ENCODE measurements around the gene FGD3.
"Not testable (repeated sequence)": the region's sequence is repeated elsewhere in the genome, so short reads cannot be mapped to it uniquely, and the experiment has no call there.

The FGD3 gene, protein sequence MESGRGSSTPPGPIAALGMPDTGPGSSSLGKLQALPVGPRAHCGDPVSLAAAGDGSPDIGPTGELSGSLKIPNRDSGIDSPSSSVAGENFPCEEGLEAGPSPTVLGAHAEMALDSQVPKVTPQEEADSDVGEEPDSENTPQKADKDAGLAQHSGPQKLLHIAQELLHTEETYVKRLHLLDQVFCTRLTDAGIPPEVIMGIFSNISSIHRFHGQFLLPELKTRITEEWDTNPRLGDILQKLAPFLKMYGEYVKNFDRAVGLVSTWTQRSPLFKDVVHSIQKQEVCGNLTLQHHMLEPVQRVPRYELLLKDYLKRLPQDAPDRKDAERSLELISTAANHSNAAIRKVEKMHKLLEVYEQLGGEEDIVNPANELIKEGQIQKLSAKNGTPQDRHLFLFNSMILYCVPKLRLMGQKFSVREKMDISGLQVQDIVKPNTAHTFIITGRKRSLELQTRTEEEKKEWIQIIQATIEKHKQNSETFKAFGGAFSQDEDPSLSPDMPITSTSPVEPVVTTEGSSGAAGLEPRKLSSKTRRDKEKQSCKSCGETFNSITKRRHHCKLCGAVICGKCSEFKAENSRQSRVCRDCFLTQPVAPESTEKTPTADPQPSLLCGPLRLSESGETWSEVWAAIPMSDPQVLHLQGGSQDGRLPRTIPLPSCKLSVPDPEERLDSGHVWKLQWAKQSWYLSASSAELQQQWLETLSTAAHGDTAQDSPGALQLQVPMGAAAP

DNA sequence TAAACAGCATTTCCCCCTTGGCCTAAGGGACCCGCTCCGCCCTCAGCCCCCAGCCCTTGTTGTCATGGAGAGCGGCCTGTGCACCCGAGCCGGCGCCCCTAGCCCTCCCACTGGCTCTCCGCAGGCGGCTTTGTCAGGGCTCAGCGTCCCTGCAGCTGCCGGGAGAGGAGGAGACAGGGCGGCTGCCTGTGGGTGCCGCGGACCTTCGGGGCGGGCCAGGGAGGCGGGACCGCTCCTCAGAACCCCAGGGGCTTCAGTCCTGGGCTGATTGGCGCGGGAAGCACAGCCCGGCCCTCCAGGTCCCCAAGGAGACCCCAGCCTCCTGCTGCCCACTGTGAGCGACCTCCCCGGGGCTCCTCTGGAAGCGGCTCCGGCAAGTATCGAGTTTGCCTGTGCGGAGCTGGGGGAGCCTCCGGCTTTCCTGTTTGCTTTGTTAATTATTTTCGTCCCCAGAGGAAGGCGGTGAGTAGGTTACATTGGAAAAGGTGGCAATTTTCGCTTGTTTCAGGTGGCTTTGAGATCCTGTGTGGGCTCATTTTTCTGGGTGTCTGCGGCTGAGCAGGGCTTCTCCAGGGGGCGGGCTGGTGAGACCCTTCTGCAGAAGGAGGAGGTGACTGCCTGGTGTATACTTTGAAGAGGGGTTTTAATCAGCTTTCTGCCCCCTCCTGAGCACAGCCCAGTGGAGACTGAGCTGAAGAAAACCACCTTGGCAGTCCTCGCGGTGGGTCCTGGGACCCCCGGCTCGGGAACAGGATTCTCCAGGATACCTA lies at the start of gene FGD3:
FGD3 (plus strand) TSS at position 256 of the 770 bp plus-strand sequence. CDS start 28,734 bp downstream, outside the sequence.
- Histone ChIP-seq H2AFZ (ENCODE audit: low read depth) (no peak within 1 kb of the TSS), H3K4me2 (no peak within 1 kb of the TSS), H3K4me3 (IDR thresholded peaks at IDR 0.05; ENCODE audit: insufficient read depth, low read depth, low read length) (no peak within 1 kb of the TSS), H3K79me2 (ENCODE audit: insufficient read depth, low read depth) (no peaks in the 10 kb centered on the region), H3K9ac (no peak within 1 kb of the TSS), H3K4me1 (ENCODE audit: low read depth, poor library complexity, severe bottlenecking) (no peaks in the 10 kb centered on the region), H3K27me3 (ENCODE audit: insufficient read depth, low read depth) (no peaks in the 10 kb centered on the region), H3K27ac (no peak within 1 kb of the TSS), H3K36me3 (ENCODE audit: insufficient read depth) (no peaks in the 10 kb centered on the region), H4K20me1 (ENCODE audit: insufficient read depth) (no peaks in the 10 kb centered on the region)
- TF ChIP-seq, protein P1, sequence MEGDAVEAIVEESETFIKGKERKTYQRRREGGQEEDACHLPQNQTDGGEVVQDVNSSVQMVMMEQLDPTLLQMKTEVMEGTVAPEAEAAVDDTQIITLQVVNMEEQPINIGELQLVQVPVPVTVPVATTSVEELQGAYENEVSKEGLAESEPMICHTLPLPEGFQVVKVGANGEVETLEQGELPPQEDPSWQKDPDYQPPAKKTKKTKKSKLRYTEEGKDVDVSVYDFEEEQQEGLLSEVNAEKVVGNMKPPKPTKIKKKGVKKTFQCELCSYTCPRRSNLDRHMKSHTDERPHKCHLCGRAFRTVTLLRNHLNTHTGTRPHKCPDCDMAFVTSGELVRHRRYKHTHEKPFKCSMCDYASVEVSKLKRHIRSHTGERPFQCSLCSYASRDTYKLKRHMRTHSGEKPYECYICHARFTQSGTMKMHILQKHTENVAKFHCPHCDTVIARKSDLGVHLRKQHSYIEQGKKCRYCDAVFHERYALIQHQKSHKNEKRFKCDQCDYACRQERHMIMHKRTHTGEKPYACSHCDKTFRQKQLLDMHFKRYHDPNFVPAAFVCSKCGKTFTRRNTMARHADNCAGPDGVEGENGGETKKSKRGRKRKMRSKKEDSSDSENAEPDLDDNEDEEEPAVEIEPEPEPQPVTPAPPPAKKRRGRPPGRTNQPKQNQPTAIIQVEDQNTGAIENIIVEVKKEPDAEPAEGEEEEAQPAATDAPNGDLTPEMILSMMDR (conservative IDR thresholded peaks at IDR 0.05; ENCODE audit: low read depth, low read length), result no peak

DNA sequence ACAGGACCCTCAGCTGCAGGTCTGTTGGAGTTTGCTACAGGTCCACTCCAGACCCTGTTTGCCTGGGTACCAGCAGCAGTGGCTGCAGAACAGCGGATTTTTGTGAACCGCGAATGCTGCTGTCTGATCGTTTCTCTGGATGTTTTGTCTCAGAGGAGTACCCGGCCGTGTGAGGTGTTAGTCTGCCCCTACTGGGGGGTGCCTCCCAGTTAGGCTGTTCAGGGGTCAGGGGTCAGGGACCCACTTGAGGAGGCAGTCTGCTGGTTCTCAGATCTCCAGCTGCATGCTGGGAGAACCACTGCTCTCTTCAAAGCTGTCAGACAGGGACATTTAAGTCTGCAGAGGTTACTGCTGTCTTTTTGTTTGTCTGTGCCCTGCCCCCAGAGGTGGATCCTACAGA lies 42.2 kb upstream of the FGD3 start:
- H3K27me3 ChIP-seq (ENCODE audit: insufficient read depth, low read depth); H3K4me2 ChIP-seq; H3K4me1 ChIP-seq (ENCODE audit: low read depth, poor library complexity, severe bottlenecking); H3K27ac ChIP-seq; H3K36me3 ChIP-seq (ENCODE audit: insufficient read depth); H3K79me2 ChIP-seq (ENCODE audit: insufficient read depth, low read depth); H2AFZ ChIP-seq (ENCODE audit: low read depth); H4K20me1 ChIP-seq (ENCODE audit: insufficient read depth); H3K4me3 ChIP-seq (IDR thresholded peaks at IDR 0.05; ENCODE audit: insufficient read depth, low read depth, low read length); H3K9ac ChIP-seq: not testable (repeated sequence)

GRCh38 chr9:92911511-92912475 lies 35.5 kb upstream of the FGD3 start:
- no peaks in the 10 kb centered on the region for H3K79me2 ChIP-seq (ENCODE audit: insufficient read depth, low read depth)
- no peak overlapping the region for H3K9ac ChIP-seq
- H3K4me3 ChIP-seq (IDR thresholded peaks at IDR 0.05; ENCODE audit: insufficient read depth, low read depth, low read length), result no peak overlapping the region
- TF ChIP-seq, protein P1 (conservative IDR thresholded peaks at IDR 0.05; ENCODE audit: low read depth, low read length), result no peak
- H3K4me1 ChIP-seq (ENCODE audit: low read depth, poor library complexity, severe bottlenecking), result peaks cover 9% of the 10 kb centered on the region
- no peaks in the 10 kb centered on the region for H3K27me3 ChIP-seq (ENCODE audit: insufficient read depth, low read depth)
- no peak overlapping the region for H3K27ac ChIP-seq
- H3K36me3 ChIP-seq (ENCODE audit: insufficient read depth), result no peaks in the 10 kb centered on the region
- H4K20me1 ChIP-seq (ENCODE audit: insufficient read depth), result no peaks in the 10 kb centered on the region
- H2AFZ ChIP-seq (ENCODE audit: low read depth), result no peak overlapping the region
- H3K4me2 ChIP-seq, result no peak overlapping the region

DNA sequence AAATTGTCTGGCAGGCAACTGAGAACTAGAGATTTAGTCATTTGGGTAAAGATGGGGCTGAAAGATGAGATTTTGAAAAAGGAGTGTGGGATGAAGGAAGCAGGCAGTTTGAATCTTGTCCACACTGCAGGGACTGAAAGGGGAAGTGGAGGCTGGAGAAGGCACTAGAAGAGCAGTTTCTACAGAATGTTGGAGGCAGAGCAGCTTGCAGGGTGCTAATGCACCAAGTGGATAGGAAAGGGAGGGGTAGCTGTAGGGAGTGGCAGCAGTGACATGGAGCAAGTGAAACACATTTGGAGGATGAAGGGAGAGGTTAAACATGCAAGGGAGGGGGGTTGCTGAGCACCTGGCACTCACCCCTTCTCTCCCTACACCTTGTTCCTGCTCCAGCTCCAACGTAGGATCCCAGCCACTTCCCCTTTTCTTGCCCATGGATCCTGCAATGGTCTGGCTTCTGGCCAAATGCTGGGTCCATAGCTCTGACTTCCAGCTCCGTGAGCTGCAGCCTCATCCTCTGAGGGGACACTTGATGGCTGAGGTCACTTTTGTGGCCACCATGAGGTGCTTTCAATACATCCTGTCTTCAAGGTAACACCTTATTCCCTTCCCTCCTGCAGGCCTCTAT lies 30.0 kb upstream of the FGD3 start:
- H3K4me1 ChIP-seq (ENCODE audit: low read depth, poor library complexity, severe bottlenecking), result no peaks in the 10 kb centered on the region
- no peak overlapping the region for H3K9ac ChIP-seq
- H3K27me3 ChIP-seq (ENCODE audit: insufficient read depth, low read depth), result no peaks in the 10 kb centered on the region
- no peaks in the 10 kb centered on the region for H3K36me3 ChIP-seq (ENCODE audit: insufficient read depth)
- H3K27ac ChIP-seq, result no peak overlapping the region
- TF ChIP-seq, protein P1 (conservative IDR thresholded peaks at IDR 0.05; ENCODE audit: low read depth, low read length), result no peak
- no peaks in the 10 kb centered on the region for H3K79me2 ChIP-seq (ENCODE audit: insufficient read depth, low read depth)
- no peak overlapping the region for H3K4me2 ChIP-seq
- no peaks in the 10 kb centered on the region for H4K20me1 ChIP-seq (ENCODE audit: insufficient read depth)
- H2AFZ ChIP-seq (ENCODE audit: low read depth), result no peak overlapping the region
- H3K4me3 ChIP-seq (IDR thresholded peaks at IDR 0.05; ENCODE audit: insufficient read depth, low read depth, low read length), result no peak overlapping the region
